Caco-2 (cell line): ENCODE results near the gene GAS6. TPM values are rescaled to one million over a fixed set of nuclear protein-coding genes. Genes with fewer than 3 reads are reported as not detected.
"Not testable (repeated sequence)": the region's sequence is repeated elsewhere in the genome, so short reads cannot be mapped to it uniquely, and the experiment has no call there.

Experiments
- BruUV-seq: library from RNA; stranded (reverse); fragments of 400-500 nt; replicated peaks from 2 replicates; lab custom pipeline; 2021; lab: Mats Ljungman, UMichigan
- CTCF ChIA-PET: fragments of 300-600 bp; sonication (Branson Sonifier 250); formaldehyde crosslinking; loops from one replicate; lab custom pipeline; 2022; ENCODE audit warnings: antibody characterized with exemption; lab: Charles Lee
- POLR2A ChIA-PET: fragments of 300-600 bp; sonication (Branson Sonifier 250); formaldehyde crosslinking; loops from one replicate; lab custom pipeline; 2022; ENCODE audit warnings: antibody characterized with exemption; lab: Charles Lee
- DNase-seq, 2 experiments: peaks; one replicate each; pipeline versions ENCODE4 v3.0.0 to v3.0.0-alpha.2; 2020 to 2022
- H3K27me3 ChIP-seq: replicated peaks from 2 replicates; pipeline ENCODE4 v1.6.0; 2011; ENCODE audit warnings: low read length; ENCODE audit not compliant: control insufficient read depth, insufficient read depth
- H3K36me3 ChIP-seq: 2 replicates; pipeline ENCODE4 v1.5.1; 2011; ENCODE audit warnings: low read length; ENCODE audit not compliant: control insufficient read depth, insufficient read depth
- H3K4me1 ChIP-seq: fragments of 250-450 bp; sonication (Bioruptor Pico); 2 replicates; pipeline ENCODE4 v1.5.1; 2020; ENCODE audit warnings: mild to moderate bottlenecking
- H3K4me3 ChIP-seq: 2 replicates; pipeline ENCODE4 v1.5.1; 2011; ENCODE audit warnings: low read depth, mild to moderate bottlenecking, control low read depth, low read length
- H3K9me3 ChIP-seq: fragments of 250-450 bp; sonication (Bioruptor Pico); 2 replicates; pipeline ENCODE4 v1.5.1; 2020; ENCODE audit warnings: mild to moderate bottlenecking, moderate library complexity
- H3K27ac Mint-ChIP-seq: one replicate; pipeline ENCODE4 v1.8.0; 2022; ENCODE audit warnings: mixed read lengths; ENCODE audit not compliant: unreplicated experiment
- H3K27me3 Mint-ChIP-seq: one replicate; pipeline ENCODE4 v1.8.0; 2022; ENCODE audit warnings: mixed read lengths; ENCODE audit not compliant: insufficient read depth, unreplicated experiment
- H3K36me3 Mint-ChIP-seq: one replicate; pipeline ENCODE4 v1.8.0; 2022; ENCODE audit warnings: mild to moderate bottlenecking, mixed read lengths; ENCODE audit not compliant: insufficient read depth, unreplicated experiment
- H3K4me1 Mint-ChIP-seq: one replicate; pipeline ENCODE4 v1.8.0; 2022; ENCODE audit warnings: low read depth, mixed read lengths; ENCODE audit not compliant: unreplicated experiment
- H3K4me3 Mint-ChIP-seq: one replicate; pipeline ENCODE4 v1.8.0; 2022; ENCODE audit warnings: mild to moderate bottlenecking, moderate library complexity, mixed read lengths; ENCODE audit not compliant: unreplicated experiment
- H3K9me3 Mint-ChIP-seq: one replicate; pipeline ENCODE4 v1.8.0; 2022; ENCODE audit warnings: mixed read lengths; ENCODE audit not compliant: unreplicated experiment
- CTCF ChIP-seq, 2 experiments: fragments of 200-600 bp in 1 of 2; IDR thresholded peaks; 1 replicate in 1 of 2; 2 replicates in 1 of 2; pipeline versions ENCODE4 v1.5.1 to v1.8.0; 2011 to 2022; ENCODE audit warnings: antibody characterized with exemption in 1 of 2, control low read depth in 1 of 2, inconsistent platforms in 1 of 2, low read depth in 1 of 2, low read length in 1 of 2, mild to moderate bottlenecking in 1 of 2, moderate library complexity in 1 of 2; ENCODE audit not compliant: insufficient read depth in 1 of 2, severe bottlenecking in 1 of 2, unreplicated experiment in 1 of 2
- intact Hi-C: fragments of 100-400 bp; cut with micrococcal nuclease; formaldehyde crosslinking; loops from one replicate; pipeline ENCODE4 v1.10.0; 2022; ENCODE audit not compliant: unreplicated experiment
- total RNA-seq: library from RNA; stranded (reverse); gene quantifications from 2 replicates; pipeline ENCODE4 v1.2.3, GENCODE V29; 2022

GAS6 gene
- total RNA-seq, 1 experiment from 2014 or later, result 34.8 TPM

DNA sequence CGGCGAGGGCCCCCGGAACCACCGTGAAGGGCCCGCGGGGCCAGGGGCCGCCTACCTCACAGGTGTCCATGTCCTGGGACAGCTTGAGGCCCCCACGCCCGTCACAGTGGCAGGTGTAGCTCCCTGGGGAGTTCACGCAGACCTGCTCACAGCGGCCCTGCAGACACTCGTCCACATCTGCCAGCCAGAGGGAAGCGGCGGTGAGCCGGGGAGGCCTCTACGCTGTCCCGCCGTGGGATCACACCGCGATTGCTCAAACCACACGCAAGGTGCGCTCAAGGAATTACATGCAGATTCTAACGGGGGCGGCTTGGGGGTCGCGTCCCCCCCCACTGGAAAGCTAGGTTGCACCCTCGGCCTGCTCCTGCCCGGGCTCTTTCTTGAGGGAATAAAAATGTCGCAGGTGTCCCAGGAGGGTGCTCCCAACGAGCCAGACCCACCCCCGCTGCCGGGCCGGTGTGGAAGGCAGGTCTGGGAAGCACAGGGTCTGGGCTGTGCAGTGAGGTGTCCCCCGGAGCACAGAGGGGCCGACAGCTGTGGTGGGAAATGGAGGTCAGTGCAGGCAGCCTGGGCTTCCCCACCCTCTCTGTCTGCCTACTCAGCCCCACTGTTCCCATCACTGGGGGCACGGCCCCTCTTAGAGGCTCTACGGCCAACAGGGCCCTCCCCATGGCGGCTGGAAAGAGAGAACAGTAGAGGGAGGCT lies 29.2 kb downstream of the GAS6 start:
- Mint-ChIP-seq H3K9me3 (no peaks in the 10 kb centered on the region), H3K4me3 (no peak overlapping the region), H3K27ac (no peak overlapping the region), H3K36me3 (peaks cover 13% of the 10 kb centered on the region), H3K27me3 (no peaks in the 10 kb centered on the region), H3K4me1 (peaks cover 13% of the 10 kb centered on the region)
- CTCF ChIA-PET, result no interaction called here
- H3K36me3 ChIP-seq, result no peaks in the 10 kb centered on the region; the same call in 1 of the 2 replicates
- no peak for TF ChIP-seq CTCF (IDR thresholded peaks at IDR 0.05; ENCODE audit: insufficient read depth in 1 of 2, low read depth in 1 of 2, low read length in 1 of 2, severe bottlenecking in 1 of 2, unreplicated experiment in 1 of 2)
- no peaks in the 10 kb centered on the region for H3K9me3 ChIP-seq
- no peak for DNase-seq
- H3K4me3 ChIP-seq, result no peak overlapping the region
- POLR2A ChIA-PET, result interaction anchor here (0.5 kb wide), 1 partner anchor 46 kb away, joined by 5 read pairs; no protein-coding TSS in a partner anchor
- no TSS peak for BruUV-seq
- H3K4me1 ChIP-seq, result peaks cover 13% of the 10 kb centered on the region
- no peaks in the 10 kb centered on the region for H3K27me3 ChIP-seq
- intact Hi-C loops, result no loop called here

GRCh38 chr13:113834006-113834405 lies 29.9 kb downstream of the GAS6 start:
- BruUV-seq, H3K27me3 ChIP-seq, H3K4me3 Mint-ChIP-seq, H3K4me3 ChIP-seq, H3K9me3 ChIP-seq, H3K27ac Mint-ChIP-seq, H3K36me3 ChIP-seq, H3K27me3 Mint-ChIP-seq, intact Hi-C loops, H3K9me3 Mint-ChIP-seq, DNase-seq, CTCF ChIA-PET: not testable (repeated sequence)
- Mint-ChIP-seq H3K36me3 (peaks cover 13% of the 10 kb centered on the region), H3K4me1 (peaks cover 13% of the 10 kb centered on the region)
- POLR2A ChIA-PET, result interaction anchor here (0.5 kb wide), 1 partner anchor 45 kb away, joined by 5 read pairs; no protein-coding TSS in a partner anchor
- H3K4me1 ChIP-seq, result peaks cover 13% of the 10 kb centered on the region

DNA sequence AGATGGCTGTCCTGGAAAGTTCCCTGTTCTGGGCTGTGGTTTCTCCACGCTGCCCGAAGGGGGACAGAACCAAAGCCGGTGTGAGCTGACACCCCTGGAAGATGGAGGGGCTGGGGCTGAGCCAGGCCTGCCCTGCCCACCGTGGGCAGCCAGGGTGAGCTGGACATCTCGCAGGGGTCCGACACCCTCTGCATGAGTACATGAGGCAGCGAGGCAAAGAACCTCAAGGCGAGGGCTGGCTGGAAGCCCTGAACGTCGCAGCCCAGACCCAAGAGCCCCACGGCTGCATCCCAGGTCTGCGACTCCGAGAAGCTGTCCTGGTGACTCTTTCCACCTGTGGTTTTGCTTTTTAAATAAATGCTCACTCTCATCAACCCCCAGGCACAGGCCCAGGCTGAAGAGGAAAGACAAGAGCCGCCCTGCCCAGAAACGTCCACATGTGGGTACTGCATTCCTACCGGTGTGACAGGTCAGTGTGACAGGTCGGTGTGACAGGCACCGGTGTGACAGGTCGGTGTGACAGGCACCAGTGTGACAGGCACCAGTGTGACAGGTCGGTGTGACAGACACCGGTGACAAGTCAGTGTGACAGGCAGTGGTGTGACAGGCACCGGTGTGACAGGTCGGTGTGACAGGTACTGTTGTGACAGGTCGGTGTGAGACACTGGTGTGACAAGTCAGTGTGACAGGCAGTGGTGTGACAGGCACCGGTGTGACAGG lies 30.6 kb downstream of the GAS6 start:
- Histone ChIP-seq H3K4me1 (peaks cover 13% of the 10 kb centered on the region), H3K27me3 (no peaks in the 10 kb centered on the region), H3K36me3 (no peaks in the 10 kb centered on the region; the same call in 1 of the 2 replicates), H3K4me3 (no peak overlapping the region), H3K9me3 (no peaks in the 10 kb centered on the region)
- no peaks in the 10 kb centered on the region for H3K27me3 Mint-ChIP-seq
- no peak for DNase-seq
- no peak for TF ChIP-seq CTCF (IDR thresholded peaks at IDR 0.05; ENCODE audit: insufficient read depth in 1 of 2, low read depth in 1 of 2, low read length in 1 of 2, severe bottlenecking in 1 of 2, unreplicated experiment in 1 of 2)
- CTCF ChIA-PET, result no interaction called here
- no peak overlapping the region for H3K27ac Mint-ChIP-seq
- H3K4me3 Mint-ChIP-seq, result no peak overlapping the region
- intact Hi-C loops, result no loop called here
- no TSS peak for BruUV-seq
- H3K9me3 Mint-ChIP-seq, result no peaks in the 10 kb centered on the region
- peaks cover 13% of the 10 kb centered on the region for H3K36me3 Mint-ChIP-seq
- POLR2A ChIA-PET, result no interaction called here
- peaks cover 13% of the 10 kb centered on the region for H3K4me1 Mint-ChIP-seq
